GM12874 (cell line): ENCODE data around the gene TMEM59L.

Source experiments
- CTCF ChIP-seq: IDR thresholded peaks from 2 replicates; pipeline ENCODE4 v1.5.1; 2011; ENCODE audit warnings: low read depth, mild to moderate bottlenecking, control low read depth, low read length, moderate library complexity; ENCODE audit not compliant: insufficient read depth

The TMEM59L gene

GRCh38 chr19:18590273-18591272 is 22.1 kb upstream of the TMEM59L start:
- TF ChIP-seq CTCF: no peak

GRCh38 chr19:18591735-18592385 is 20.8 kb upstream of the TMEM59L start:
- no peak for TF ChIP-seq CTCF

- no peak for TF ChIP-seq CTCF
These were observed 19.1 kb upstream of the TMEM59L start for GRCh38 chr19:18593367-18594095.

GRCh38 chr19:18594096-18594823 is 18.4 kb upstream of the TMEM59L start:
- peak; percentile 85 for TF ChIP-seq CTCF

GRCh38 chr19:18594824-18595373 is 17.8 kb upstream of the TMEM59L start:
- TF ChIP-seq CTCF: no peak

GRCh38 chr19:18595475-18595874 is 17.2 kb upstream of the TMEM59L start:
- TF ChIP-seq CTCF: no peak

- no peak for TF ChIP-seq CTCF
These were observed 15.9 kb upstream of the TMEM59L start for GRCh38 chr19:18596752-18597157.
